ENCODE data around the gene CD300E.
A peak's percentile ranks its signal among the peaks of the same experiment; 100 is the strongest.

CD300E gene

DNA sequence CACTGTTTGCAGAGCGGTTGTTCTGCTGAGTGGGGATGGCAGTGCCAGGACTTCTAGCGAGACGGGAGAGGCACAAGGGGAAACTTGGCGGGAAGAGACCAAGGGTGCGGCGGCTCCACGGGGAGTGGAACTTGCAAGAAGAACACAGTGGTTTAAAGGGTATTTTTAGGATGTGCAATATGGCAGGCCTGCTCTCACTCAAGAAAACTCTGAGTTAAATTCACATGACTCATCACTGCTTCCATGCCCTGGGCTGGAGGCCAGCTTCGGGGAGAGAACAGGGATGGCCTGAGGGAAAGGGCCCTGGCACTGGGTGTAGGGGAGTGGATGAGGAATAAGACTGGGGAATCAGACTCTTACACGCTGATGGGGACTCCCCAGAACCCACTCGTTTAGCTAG, 18.2 kb downstream of the CD300E start:
- H3K4me1 ChIP-seq (ENCODE audit: control insufficient read depth, insufficient read depth, low read length), result peaks cover 6% of the 10 kb centered on the region
- no peak overlapping the region for H3K4me3 ChIP-seq (ENCODE audit: low read length)
- peak overlapping the region; percentile 75 for H3K27ac ChIP-seq (ENCODE audit: low read depth, low read length)
- no peak overlapping the region for H3K9ac ChIP-seq (ENCODE audit: low read length)
- no peaks in the 10 kb centered on the region for H3K27me3 ChIP-seq (ENCODE audit: control insufficient read depth, insufficient read depth, low read length)
- no peaks in the 10 kb centered on the region for H3K36me3 ChIP-seq (ENCODE audit: control insufficient read depth, insufficient read depth, low read length)

DNA sequence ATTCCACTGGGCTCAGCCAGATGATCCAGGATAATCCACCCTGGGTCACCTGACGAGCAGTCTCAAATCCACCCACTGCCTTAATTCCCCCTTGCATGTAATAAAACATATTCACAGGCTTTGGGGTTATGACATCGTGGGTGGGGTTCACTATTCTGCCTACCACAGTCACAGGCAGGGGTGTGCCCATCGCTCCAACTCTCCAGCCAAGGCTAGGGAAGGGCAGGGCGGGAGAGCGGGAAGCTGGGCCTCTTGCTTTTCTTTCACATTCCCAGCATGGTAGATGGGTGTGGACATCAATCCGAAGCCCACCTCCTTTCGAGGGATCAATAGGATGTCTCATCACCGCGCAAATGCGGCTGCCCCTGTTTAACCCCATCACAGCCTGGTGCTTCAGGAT, 18.8 kb downstream of the CD300E start:
- H3K27ac ChIP-seq (ENCODE audit: low read depth, low read length), result peak overlapping the region; percentile 75
- peaks cover 6% of the 10 kb centered on the region for H3K4me1 ChIP-seq (ENCODE audit: control insufficient read depth, insufficient read depth, low read length)
- H3K36me3 ChIP-seq (ENCODE audit: control insufficient read depth, insufficient read depth, low read length), result no peaks in the 10 kb centered on the region
- no peak overlapping the region for H3K9ac ChIP-seq (ENCODE audit: low read length)
- no peaks in the 10 kb centered on the region for H3K27me3 ChIP-seq (ENCODE audit: control insufficient read depth, insufficient read depth, low read length)
- no peak overlapping the region for H3K4me3 ChIP-seq (ENCODE audit: low read length)

DNA sequence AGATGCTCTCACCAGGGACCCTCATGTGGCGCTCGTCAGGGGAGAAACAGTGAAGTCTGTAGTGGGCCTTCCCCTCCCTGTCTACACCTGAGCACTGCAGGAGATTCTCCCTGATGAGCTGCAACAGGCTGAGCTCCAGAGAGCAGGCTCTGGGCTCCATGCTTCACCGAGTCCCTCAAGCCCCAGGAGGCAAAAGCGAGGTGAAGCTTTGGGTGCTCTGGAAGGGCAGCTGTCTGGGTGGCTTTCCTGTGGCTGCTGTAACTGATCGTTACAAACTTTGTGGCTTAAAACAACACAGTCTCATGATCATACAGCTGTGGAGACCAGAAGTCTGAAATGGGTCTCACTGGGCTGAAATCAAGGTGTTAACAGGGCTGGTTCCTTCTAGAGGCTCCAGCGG, 19.3 kb downstream of the CD300E start:
- Histone ChIP-seq H3K4me1 (ENCODE audit: control insufficient read depth, insufficient read depth, low read length) (peaks cover 6% of the 10 kb centered on the region), H3K36me3 (ENCODE audit: control insufficient read depth, insufficient read depth, low read length) (no peaks in the 10 kb centered on the region), H3K27ac (ENCODE audit: low read depth, low read length) (no peak overlapping the region), H3K27me3 (ENCODE audit: control insufficient read depth, insufficient read depth, low read length) (peaks cover 2% of the 10 kb centered on the region), H3K4me3 (ENCODE audit: low read length) (no peak overlapping the region), H3K9ac (ENCODE audit: low read length) (no peak overlapping the region)

DNA sequence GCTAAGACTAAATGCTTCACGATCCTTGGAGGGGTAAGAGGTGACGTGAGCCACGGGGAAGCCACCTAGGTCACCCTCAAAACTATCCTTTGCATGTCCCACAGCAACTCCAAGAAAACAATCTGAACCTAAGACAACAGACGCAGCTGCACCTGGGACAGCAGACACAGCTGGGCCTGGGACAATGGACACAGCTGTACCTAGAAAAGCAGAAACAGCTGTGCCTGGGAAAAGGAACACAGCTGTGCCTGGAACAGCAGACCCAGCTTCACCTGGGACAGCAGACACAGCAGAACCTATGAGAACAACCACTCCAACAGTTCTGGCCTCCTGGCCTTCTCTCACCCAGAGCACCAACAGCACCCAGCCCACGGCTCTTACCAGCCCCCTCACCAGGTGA, 19.8 kb downstream of the CD300E start:
- no peak overlapping the region for H3K27ac ChIP-seq (ENCODE audit: low read depth, low read length)
- no peak overlapping the region for H3K4me3 ChIP-seq (ENCODE audit: low read length)
- H3K9ac ChIP-seq (ENCODE audit: low read length), result no peak overlapping the region
- H3K4me1 ChIP-seq (ENCODE audit: control insufficient read depth, insufficient read depth, low read length), result peaks cover 6% of the 10 kb centered on the region
- peaks cover 6% of the 10 kb centered on the region for H3K27me3 ChIP-seq (ENCODE audit: control insufficient read depth, insufficient read depth, low read length)
- no peaks in the 10 kb centered on the region for H3K36me3 ChIP-seq (ENCODE audit: control insufficient read depth, insufficient read depth, low read length)

DNA sequence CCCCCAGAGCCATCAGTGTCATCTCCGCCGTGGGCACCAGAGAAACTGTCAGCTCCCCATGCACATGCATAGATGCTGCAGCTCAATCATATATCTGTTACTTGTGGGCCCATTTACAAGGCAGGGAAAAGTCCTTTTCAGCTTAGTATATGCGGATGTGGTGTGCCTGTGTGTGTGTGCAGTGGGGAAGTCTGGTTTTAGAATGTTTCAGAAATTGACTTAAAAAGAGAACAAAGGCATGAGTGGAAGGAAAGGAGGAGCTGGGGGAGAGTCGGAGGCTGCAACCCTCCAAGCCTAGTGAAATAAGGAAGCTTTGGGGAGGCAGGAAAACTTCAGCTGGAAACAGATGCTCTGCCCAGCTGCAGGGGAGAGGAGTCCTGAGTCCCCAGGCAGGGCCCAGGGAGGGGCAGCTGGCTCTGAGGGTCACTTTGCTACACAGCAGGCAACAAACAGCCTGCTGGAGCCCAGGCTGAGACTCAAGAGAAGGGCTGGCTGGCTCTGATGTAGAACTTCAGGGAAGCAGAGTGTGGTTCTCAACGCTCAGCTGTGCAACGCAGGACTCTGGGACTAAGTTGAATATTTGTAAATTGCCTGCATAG, 20.4 kb downstream of the CD300E start:
- Histone ChIP-seq H3K9ac (ENCODE audit: low read length) (no peak overlapping the region), H3K27ac (ENCODE audit: low read depth, low read length) (no peak overlapping the region), H3K36me3 (ENCODE audit: control insufficient read depth, insufficient read depth, low read length) (no peaks in the 10 kb centered on the region), H3K4me1 (ENCODE audit: control insufficient read depth, insufficient read depth, low read length) (peaks cover 6% of the 10 kb centered on the region), H3K27me3 (ENCODE audit: control insufficient read depth, insufficient read depth, low read length) (peaks cover 6% of the 10 kb centered on the region), H3K4me3 (ENCODE audit: low read length) (no peak overlapping the region)

DNA sequence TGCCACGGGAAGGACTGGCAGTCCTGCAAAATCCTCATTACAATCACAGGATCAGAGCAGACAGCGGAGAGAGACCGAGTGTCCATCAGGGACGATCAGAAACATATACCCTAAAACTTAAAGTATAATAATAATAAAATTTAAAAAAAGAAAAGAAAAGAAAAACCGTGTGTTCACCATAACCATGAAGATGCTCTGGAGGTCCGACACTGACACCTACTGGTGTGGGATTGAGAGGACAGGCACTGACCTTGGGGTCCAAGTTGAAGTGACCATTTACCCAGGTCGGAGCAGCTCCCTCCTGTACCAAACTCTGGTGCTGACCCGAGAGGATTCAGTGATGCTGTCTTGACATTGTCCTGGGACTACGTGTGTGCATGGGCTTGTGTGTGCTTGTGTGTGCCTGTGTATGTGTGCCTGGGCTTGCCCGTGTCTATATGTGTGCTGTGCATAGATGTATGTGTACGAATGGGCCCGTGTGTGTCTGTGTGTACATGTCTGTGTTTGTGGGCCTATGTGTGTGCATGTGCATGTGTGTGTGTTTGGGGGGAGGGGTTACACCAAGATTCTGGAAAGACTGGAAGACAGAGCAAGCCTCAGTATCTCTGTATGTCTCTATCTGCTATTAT, 21.5 kb downstream of the CD300E start:
- peaks cover 6% of the 10 kb centered on the region for H3K4me1 ChIP-seq (ENCODE audit: control insufficient read depth, insufficient read depth, low read length)

DNA sequence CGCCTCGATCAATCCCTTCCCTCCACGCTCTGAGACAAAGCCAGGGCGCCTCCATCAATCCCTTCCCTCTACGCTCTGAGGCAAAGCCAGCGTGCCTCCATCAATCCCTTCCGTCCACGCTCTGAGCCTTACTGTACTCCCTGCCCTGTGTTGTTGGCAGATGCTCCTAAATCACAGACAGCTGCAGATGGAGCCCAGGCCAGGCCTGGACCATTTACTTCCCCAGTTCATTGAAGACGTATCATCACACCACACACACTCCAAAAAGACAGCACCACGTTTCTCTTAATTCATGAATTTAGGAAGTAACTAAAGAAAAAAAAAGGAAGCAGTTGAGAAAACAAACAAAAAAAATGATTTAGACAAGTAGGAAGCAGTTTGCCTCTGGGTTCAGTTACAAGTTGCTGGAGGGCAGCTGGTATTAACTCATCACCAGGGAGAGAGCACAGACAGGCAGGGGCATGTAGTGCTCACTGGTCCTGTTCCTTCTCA, 24.0 kb downstream of the CD300E start:
- Histone ChIP-seq H3K27me3 (ENCODE audit: control insufficient read depth, insufficient read depth, low read length) (peaks cover 6% of the 10 kb centered on the region), H3K27ac (ENCODE audit: low read depth, low read length) (no peak overlapping the region), H3K9ac (ENCODE audit: low read length) (no peak overlapping the region), H3K36me3 (ENCODE audit: control insufficient read depth, insufficient read depth, low read length) (no peaks in the 10 kb centered on the region), H3K4me3 (ENCODE audit: low read length) (no peak overlapping the region), H3K4me1 (ENCODE audit: control insufficient read depth, insufficient read depth, low read length) (no peaks in the 10 kb centered on the region)

More for the DNA sequence above, 21.5 kb downstream of the CD300E start:
- H3K27ac ChIP-seq (ENCODE audit: low read depth, low read length), result no peak overlapping the region
- H3K9ac ChIP-seq (ENCODE audit: low read length), result no peak overlapping the region
- peaks cover 6% of the 10 kb centered on the region for H3K27me3 ChIP-seq (ENCODE audit: control insufficient read depth, insufficient read depth, low read length)
- H3K36me3 ChIP-seq (ENCODE audit: control insufficient read depth, insufficient read depth, low read length), result no peaks in the 10 kb centered on the region
- no peak overlapping the region for H3K4me3 ChIP-seq (ENCODE audit: low read length)

DNA sequence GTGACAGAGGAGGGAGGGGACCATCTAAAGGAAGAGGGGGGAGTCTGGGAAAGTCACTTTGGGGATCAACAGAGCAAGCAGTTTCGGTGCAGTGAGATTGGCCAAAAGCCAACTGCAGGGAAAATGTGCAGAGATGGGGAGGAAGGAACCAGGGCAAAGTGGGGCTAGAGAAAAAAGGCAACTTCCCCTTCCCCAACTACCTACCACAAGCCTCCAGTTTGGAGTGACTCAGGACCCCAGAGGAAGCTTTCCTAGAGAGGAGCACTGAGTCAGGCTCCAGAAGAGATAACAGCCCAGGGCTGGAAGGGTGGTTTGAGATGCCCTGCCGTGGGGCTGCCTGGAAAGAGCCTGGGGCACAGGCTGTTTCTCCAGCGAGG, 24.5 kb downstream of the CD300E start:
- H3K4me1 ChIP-seq (ENCODE audit: control insufficient read depth, insufficient read depth, low read length), result no peaks in the 10 kb centered on the region
- no peak overlapping the region for H3K9ac ChIP-seq (ENCODE audit: low read length)
- H3K27ac ChIP-seq (ENCODE audit: low read depth, low read length), result no peak overlapping the region

DNA sequence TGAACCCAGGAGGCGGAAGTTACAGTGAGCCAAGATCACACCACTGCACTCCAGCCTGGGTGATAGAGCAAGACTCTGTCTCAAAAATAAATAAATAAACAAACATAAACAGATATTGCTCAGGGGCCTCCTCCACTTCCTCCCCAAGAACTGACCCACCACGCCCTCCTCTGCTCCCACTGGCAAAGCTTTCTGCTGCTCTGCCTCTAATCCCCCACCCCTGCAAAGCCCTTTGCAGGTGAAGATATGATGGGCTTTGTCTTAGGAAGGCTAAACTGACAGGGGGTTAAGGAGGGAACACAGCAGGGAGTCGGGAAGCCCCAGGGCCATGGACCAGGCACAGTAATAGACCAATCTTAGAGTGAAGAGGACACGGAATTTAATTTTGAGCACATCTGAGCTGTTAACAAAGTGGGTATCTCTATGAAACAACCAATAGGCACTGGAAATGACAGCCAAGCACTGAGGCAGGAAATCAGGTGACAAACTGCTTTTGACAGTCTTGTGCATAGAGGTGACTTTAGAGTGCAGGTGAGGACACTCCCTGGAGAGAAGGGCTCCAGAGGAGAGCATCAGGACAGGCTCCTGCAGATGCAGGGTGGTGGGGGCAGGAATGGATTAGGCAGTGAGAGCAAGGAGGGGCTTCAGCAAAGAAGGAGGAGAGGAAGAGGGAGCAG, 25.1 kb downstream of the CD300E start:
- Histone ChIP-seq H3K27ac (ENCODE audit: low read depth, low read length) (no peak overlapping the region), H3K36me3 (ENCODE audit: control insufficient read depth, insufficient read depth, low read length) (no peaks in the 10 kb centered on the region), H3K9ac (ENCODE audit: low read length) (no peak overlapping the region), H3K27me3 (ENCODE audit: control insufficient read depth, insufficient read depth, low read length) (peaks cover 6% of the 10 kb centered on the region), H3K4me1 (ENCODE audit: control insufficient read depth, insufficient read depth, low read length) (no peaks in the 10 kb centered on the region), H3K4me3 (ENCODE audit: low read length) (no peak overlapping the region)

More for the DNA sequence above, 24.5 kb downstream of the CD300E start:
- no peak overlapping the region for H3K4me3 ChIP-seq (ENCODE audit: low read length)
- no peaks in the 10 kb centered on the region for H3K36me3 ChIP-seq (ENCODE audit: control insufficient read depth, insufficient read depth, low read length)
- H3K27me3 ChIP-seq (ENCODE audit: control insufficient read depth, insufficient read depth, low read length), result peaks cover 6% of the 10 kb centered on the region

DNA sequence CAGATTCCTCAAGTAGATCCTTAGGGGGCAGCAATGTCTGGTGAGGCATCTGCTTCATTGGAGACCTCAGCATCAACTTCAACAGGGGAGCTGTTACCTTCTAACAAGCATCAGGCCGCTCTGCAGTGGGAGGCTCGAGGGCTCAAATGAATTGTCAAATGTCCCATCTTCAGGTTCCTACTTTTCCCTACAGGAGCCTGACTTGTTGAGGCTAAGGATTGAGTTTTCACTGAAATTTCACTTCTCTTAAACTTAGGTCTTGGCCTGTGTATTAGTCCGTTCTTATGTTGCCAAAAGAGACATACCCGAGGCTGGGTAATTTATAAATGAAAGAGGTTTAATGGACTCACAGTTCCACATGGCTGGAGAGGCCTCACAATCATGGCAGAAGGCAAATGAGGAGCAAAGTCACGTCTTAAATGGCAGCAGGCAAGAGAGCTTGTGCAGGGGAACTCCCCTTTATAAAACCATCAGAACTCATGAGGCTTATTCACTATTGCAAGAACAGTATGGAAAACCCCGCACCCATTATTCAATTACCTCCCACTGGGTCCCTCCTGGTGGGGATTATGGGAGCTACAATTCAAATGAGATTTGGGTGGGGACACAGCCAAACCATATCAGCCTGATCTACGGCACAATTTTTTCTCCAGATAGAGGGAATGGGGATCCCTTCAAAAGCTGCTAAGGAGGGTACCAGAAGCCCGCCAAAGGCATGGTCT, 26.3 kb downstream of the CD300E start:
- Histone ChIP-seq H3K4me1 (ENCODE audit: control insufficient read depth, insufficient read depth, low read length) (no peaks in the 10 kb centered on the region), H3K27ac (ENCODE audit: low read depth, low read length) (no peak overlapping the region), H3K9ac (ENCODE audit: low read length) (no peak overlapping the region), H3K36me3 (ENCODE audit: control insufficient read depth, insufficient read depth, low read length) (no peaks in the 10 kb centered on the region), H3K27me3 (ENCODE audit: control insufficient read depth, insufficient read depth, low read length) (peaks cover 6% of the 10 kb centered on the region), H3K4me3 (ENCODE audit: low read length) (no peak overlapping the region)

DNA sequence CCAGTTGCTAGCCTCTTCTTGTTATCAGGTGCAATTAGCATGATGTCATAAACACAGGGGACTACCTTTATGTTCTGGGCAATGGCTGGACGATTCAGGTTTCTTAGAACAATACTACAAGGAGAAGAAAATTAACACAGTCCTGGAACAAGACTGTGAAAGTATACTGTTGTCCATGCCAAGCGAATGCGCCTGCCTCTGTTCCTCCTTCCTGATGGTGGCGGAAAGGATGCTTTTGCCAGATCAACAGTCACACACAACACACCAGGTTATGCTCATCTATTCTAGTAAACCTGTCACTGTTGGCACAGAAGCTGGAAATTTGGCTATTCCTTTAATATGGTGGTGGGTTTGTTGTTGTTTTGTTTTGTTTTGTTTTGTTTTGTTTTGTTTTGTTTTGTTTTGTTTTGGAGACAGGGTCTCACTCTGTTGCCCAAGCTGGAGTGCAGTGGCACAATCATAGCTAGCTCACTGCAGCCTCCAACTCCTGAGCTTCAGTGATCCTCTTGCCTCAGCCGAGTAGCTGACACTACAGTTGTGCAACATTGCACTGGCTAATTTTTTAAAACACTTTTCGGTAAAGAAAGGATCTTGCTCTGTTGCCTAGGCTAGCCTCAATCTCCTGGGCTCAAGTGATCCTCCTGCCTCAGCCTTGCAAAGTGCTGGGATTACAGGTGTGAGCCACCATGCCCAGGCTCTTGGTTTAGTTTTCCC, 28.3 kb downstream of the CD300E start:
- Histone ChIP-seq H3K36me3 (ENCODE audit: control insufficient read depth, insufficient read depth, low read length) (no peaks in the 10 kb centered on the region), H3K9ac (ENCODE audit: low read length) (no peak overlapping the region), H3K27me3 (ENCODE audit: control insufficient read depth, insufficient read depth, low read length) (peaks cover 6% of the 10 kb centered on the region), H3K27ac (ENCODE audit: low read depth, low read length) (no peak overlapping the region), H3K4me3 (ENCODE audit: low read length) (no peak overlapping the region), H3K4me1 (ENCODE audit: control insufficient read depth, insufficient read depth, low read length) (no peaks in the 10 kb centered on the region)

Data from rectal smooth muscle tissue (tissue), 1 donor.